ENCODE data around the gene ACTN2. TPM values are rescaled to one million over a fixed set of nuclear protein-coding genes. Genes with fewer than 3 reads are reported as not detected.

Gene ACTN2
- total RNA-seq, 1 donor from 2014 or later = not detected

GRCh38 chr1:236734141-236734765 lies 48.0 kb downstream of the ACTN2 start:
- peak; percentile 31 for DNase-seq (ENCODE audit: extremely low read depth, low read depth, low spot score)

DNA sequence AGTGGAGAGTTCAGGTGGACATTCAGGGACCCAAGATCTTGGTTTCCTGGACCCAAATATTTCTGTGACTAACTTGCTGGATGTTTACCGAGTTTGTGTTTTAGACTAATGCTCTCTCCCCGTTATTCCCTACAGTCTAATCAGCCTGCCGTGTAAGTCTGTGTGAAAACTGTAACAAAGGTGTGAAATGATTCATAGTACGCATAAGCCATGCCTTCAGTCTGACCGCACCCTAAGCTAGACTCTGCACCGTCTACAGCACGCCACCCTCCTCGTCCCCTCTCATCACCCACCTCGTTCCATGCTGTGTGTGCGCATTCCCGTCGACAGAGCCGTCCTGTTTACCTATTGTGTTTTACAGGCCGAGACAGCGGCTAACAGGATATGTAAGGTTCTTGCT lies 50.5 kb downstream of the ACTN2 start:
- no peak for DNase-seq (ENCODE audit: extremely low read depth, low read depth, low spot score)

- DNase-seq (ENCODE audit: extremely low read depth, low read depth, low spot score) = no peak
Measured at GRCh38 chr1:236741753-236742152, 55.5 kb downstream of the ACTN2 start.

DNA sequence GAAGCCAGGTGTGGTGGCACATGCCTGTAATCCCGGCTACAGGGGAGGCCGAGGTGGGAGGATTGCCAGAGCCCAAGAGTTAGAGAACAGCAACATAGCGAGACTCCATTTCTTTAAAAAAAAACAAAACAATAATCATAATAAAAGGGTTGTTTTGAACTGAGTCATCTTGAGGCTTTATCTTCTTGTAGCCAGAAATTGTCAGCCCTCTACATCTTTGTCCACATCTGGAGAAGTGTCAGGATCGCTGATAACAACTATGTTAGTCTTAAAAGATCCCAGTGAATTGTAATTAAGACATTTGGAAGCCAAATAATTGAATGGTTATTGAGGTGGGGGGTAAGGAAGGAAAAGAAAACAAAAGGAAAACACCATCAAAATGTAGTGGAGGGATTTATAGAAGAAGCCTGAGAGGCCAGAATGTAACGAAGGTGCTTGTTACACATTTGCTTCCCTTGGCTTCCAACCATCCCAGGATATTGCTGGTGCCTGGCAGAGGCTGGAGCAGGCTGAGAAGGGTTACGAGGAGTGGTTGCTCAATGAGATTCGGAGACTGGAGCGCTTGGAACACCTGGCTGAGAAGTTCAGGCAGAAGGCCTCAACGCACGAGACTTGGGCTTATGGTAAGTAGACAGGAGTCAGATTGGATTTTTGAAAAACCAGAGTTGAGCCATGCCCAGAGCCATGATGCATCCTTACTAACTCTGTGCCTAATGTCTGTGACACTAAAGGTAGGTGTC lies 56.3 kb downstream of the ACTN2 start:
- DNase-seq (ENCODE audit: extremely low read depth, low read depth, low spot score) = no peak

DNA sequence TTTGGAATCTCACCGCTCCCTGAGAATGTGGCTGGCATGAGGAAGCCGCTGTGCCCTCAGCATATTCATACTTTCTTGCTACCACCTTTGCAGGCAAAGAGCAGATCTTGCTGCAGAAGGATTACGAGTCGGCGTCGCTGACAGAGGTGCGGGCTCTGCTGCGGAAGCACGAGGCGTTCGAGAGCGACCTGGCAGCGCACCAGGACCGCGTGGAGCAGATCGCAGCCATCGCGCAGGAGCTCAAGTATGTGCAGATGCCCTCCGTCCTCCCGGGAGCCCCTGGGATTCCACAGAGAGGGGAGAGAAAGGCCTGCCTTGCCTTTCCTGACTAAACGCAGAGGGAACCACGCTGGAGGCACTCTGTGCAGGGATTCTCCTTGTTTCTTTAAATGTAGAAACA lies 58.2 kb downstream of the ACTN2 start:
- no peak for DNase-seq (ENCODE audit: extremely low read depth, low read depth, low spot score)

GRCh38 chr1:236746785-236747184 lies 60.5 kb downstream of the ACTN2 start:
- DNase-seq (ENCODE audit: extremely low read depth, low read depth, low spot score) = no peak

GRCh38 chr1:236747311-236747985 lies 61.1 kb downstream of the ACTN2 start:
- no peak for DNase-seq (ENCODE audit: extremely low read depth, low read depth, low spot score)

GRCh38 chr1:236748268-236748870 lies 62.1 kb downstream of the ACTN2 start:
- no peak for DNase-seq (ENCODE audit: extremely low read depth, low read depth, low spot score)

GRCh38 chr1:236750928-236751327 lies 64.6 kb downstream of the ACTN2 start:
- no peak for DNase-seq (ENCODE audit: extremely low read depth, low read depth, low spot score)

GRCh38 chr1:236751385-236751784 lies 65.1 kb downstream of the ACTN2 start:
- DNase-seq (ENCODE audit: extremely low read depth, low read depth, low spot score) = no peak

- no peak for DNase-seq (ENCODE audit: extremely low read depth, low read depth, low spot score)
Measured at GRCh38 chr1:236751935-236752334, 65.6 kb downstream of the ACTN2 start.

DNA sequence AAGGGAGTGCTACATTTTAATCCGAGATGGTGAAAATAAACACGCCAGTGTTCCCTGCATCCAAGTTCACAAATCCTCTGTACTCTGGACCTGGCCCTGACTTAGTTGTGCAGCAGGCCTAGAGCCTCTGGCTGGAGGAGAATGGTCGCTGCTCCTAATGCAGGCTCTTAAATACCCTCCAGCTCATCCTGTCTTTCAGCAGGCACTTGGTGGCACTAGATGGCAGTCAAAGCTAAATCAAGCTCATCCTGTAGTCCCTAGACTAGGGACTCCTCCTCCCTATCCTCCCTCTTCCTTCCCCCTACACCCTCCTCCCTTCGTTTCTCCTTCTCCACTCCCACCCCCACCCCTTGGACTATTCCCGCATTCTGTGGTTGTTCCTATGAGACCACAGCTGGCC lies 67.2 kb downstream of the ACTN2 start:
- no peak for DNase-seq (ENCODE audit: extremely low read depth, low read depth, low spot score)

- no peak for DNase-seq (ENCODE audit: extremely low read depth, low read depth, low spot score)
Measured at GRCh38 chr1:236753964-236754363, 67.7 kb downstream of the ACTN2 start.

DNA sequence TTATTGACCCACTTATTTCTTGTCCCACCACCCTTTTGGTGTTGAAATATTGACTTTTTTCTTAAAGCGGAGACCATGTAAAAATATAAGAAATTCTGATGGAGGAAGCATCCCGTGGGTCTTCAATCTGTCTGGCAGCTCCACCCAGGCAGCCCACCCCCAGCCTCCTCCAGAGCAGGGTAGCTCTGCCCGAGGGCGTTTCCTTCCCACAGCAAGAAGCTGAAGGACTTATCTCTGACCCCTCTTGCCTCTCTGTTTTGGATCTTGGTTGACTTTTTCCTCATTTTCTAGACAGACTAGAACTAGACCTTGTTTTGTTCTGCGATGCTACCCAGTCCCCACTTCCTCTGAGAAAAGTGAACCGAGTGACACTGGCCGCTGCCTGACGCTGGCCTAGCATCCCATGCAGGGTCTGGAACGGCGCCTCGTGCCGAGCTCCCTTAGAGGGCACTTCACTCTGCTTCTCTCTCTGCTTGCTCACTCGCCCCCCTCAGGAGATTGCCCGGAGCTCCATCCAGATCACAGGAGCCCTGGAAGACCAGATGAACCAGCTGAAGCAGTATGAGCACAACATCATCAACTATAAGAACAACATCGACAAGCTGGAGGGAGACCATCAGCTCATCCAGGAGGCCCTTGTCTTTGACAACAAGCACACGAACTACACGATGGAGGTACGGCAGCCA lies 68.4 kb downstream of the ACTN2 start:
- no peak for DNase-seq (ENCODE audit: extremely low read depth, low read depth, low spot score)

DNA sequence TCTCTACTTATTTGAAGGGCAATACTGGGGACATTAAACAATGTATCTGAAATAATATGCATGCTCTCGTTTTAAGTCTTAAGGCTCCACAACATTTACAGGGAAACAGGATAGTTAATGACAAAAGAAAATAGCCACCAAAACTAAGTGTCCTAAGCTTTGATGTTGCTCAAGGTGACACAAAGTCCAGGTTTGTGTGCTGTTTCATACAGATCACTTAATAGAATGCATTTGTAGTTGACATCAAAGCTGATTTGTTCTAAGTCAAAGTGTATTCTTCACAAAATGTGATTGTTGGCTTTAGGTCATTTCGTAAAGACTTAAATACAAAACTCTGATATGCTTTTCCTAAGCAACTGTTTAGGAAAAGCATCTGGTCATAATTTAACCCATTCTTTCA lies 71.3 kb downstream of the ACTN2 start:
- no peak for DNase-seq (ENCODE audit: extremely low read depth, low read depth, low spot score)

DNA sequence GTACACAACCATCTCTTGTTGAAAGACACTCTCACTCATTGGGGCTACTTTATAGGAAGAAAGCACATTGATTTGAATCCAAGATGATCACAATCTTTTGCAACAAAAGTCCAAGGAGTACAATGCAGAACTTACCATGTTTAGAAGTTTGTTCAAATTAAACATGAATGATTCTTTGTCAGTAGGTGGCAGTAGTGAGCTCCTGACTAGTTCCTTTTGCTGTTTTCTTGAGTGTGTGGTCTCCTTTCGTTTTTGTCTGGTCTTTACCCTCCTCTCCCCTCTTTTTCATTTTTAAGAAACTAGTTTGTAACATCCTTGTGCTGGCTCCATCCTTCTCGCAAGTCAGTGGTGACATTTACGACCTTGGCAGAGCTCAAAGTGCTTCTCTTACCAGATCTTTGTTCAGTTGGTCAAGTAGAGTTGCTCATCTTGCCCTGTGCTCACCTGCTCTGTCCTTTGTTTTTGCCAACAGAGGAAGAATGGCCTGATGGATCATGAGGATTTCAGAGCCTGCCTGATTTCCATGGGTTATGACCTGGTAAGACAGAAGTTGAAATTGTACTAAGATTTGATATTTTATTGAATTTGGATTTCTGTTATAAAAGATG lies 73.1 kb downstream of the ACTN2 start:
- peak; percentile 27 for DNase-seq (ENCODE audit: extremely low read depth, low read depth, low spot score)

- no peak for DNase-seq (ENCODE audit: extremely low read depth, low read depth, low spot score)
Measured at GRCh38 chr1:236760480-236760879, 74.2 kb downstream of the ACTN2 start.

GRCh38 chr1:236760986-236761385 lies 74.7 kb downstream of the ACTN2 start:
- no peak for DNase-seq (ENCODE audit: extremely low read depth, low read depth, low spot score)

DNA sequence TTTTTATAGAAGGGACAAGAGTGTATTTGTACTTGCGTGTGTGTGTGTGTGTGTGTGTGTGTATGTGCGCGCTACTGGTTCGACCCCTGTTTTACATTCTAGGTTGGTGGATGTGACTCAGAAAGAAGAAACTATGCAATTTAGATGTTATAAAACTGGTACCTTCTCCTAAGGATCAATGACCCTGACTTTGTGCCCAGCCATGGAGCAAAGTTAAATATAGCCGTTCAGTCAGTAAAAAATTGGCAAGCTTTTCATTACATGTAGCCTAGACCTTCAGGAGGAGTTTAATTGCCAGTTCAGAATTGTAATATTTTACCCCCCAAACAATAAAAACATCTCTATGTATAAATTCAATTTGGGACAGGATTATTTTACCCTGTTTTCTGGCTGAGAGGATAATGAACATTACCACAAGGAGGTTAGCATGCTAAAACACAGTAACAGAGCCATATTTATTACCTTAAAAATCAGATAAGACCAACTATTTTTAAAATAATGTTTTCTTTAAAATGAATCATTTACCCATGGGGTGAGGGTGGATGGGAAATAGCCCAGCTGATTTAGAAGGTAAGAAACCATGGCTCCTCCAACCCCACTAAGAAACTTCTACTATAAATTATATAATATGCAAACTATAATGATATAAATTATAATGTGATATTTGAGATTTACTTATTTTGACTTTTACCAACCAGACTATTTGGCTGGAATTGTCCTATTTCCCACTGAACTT lies 75.3 kb downstream of the ACTN2 start:
- DNase-seq (ENCODE audit: extremely low read depth, low read depth, low spot score) = no peak

DNA sequence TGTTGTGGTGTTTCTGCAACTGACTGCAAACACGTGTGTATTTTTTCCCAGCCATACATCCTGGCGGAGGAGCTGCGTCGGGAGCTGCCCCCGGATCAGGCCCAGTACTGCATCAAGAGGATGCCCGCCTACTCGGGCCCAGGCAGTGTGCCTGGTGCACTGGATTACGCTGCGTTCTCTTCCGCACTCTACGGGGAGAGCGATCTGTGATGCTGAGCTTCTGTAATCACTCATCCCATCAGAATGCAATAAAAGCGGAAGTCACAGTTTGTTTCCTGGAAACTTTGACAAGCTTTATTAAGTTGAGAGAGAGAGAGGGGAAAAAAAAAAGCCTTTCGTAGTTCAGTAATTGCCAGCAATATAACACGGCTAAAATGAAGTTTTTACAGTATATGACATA lies 76.1 kb downstream of the ACTN2 start:
- no peak for DNase-seq (ENCODE audit: extremely low read depth, low read depth, low spot score)
